ENCODE results near the gene ADGRG1.

Gene ADGRG1

GRCh38 chr16:57620335-57621231 lies 7.8 kb upstream of the ADGRG1 start:
- DNase-seq (ENCODE audit: low spot score): no peak

- no peak for DNase-seq (ENCODE audit: low spot score)
These were observed 6.7 kb upstream of the ADGRG1 start for GRCh38 chr16:57621521-57622271.

GRCh38 chr16:57622361-57623250 lies 5.8 kb upstream of the ADGRG1 start:
- no peak for DNase-seq (ENCODE audit: low spot score)

GRCh38 chr16:57623251-57624043 lies 5.0 kb upstream of the ADGRG1 start:
- no peak for DNase-seq (ENCODE audit: low spot score)

GRCh38 chr16:57624044-57624688 lies 4.3 kb upstream of the ADGRG1 start:
- DNase-seq (ENCODE audit: low spot score): no peak

GRCh38 chr16:57624806-57625500 lies 3.5 kb upstream of the ADGRG1 start:
- no peak for DNase-seq (ENCODE audit: low spot score)

- no peak for DNase-seq (ENCODE audit: low spot score)
These were observed 1.8 kb upstream of the ADGRG1 start for GRCh38 chr16:57626420-57627170.

GRCh38 chr16:57627184-57627871 lies 1.1 kb upstream of the ADGRG1 start:
- no peak for DNase-seq (ENCODE audit: low spot score)

- no peak for DNase-seq (ENCODE audit: low spot score)
These were observed 408 bp downstream of the ADGRG1 start for GRCh38 chr16:57628783-57629293.

- DNase-seq (ENCODE audit: low spot score): no peak
These were observed 1.3 kb downstream of the ADGRG1 start for GRCh38 chr16:57629516-57630406.

- no peak for DNase-seq (ENCODE audit: low spot score)
These were observed 2.0 kb downstream of the ADGRG1 start for GRCh38 chr16:57630407-57630797.

GRCh38 chr16:57630931-57631845 lies 2.8 kb downstream of the ADGRG1 start:
- DNase-seq (ENCODE audit: low spot score): no peak

- no peak for DNase-seq (ENCODE audit: low spot score)
These were observed 4.1 kb downstream of the ADGRG1 start for GRCh38 chr16:57632568-57632967.

GRCh38 chr16:57633383-57634064 lies 5.1 kb downstream of the ADGRG1 start:
- no peak for DNase-seq (ENCODE audit: low spot score)

GRCh38 chr16:57634171-57634570 lies 5.7 kb downstream of the ADGRG1 start:
- DNase-seq (ENCODE audit: low spot score): no peak
